ENCODE data around the gene PLEKHG4B. TPM values are rescaled to one million over a fixed set of nuclear protein-coding genes. Genes with fewer than 3 reads are reported as not detected.

The PLEKHG4B gene
- total RNA-seq, 2 donors from 2014 or later: under 0.01 to 0.28 TPM

DNA sequence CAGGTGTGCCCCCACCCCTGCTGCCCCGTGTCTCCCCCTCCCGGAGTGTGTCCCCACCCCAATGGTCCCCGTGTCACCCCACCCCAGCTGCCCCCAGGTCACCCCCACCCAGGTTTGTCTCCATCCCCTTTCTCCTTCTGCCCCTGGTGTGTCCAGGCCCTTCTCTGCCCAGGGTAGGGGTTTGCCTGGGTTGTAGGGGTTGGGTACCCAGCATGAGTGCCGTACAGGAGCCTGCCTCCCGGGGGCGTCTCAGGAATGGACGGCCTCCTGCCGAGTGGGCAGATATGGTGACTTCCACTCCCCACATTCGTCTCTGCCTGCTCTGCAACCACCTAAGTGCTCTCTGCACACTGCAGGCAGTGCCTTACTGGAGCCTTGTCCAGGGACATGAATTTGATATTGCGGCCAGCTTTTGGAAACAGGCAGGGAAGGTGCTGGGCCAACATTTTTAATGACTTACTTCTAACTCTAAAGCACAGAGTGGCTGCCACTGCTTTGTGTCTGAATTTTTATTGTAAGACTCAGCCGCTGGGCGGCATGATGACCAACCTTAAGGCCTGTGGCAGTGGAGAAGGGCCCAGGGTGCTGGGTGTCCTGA, 106.0 kb downstream of the PLEKHG4B start:
- Histone ChIP-seq H3K4me1 (ENCODE audit: control insufficient read depth in 1 of 2, low read depth in 2 of 2) (no peaks in the 10 kb centered on the region), H3K27me3 (replicated peaks; ENCODE audit: insufficient read depth) (no peaks in the 10 kb centered on the region), H3K4me3 (no peak overlapping the region), H3K27ac (no peak overlapping the region), H3K36me3 (no peaks in the 10 kb centered on the region), H3K9me3 (no peaks in the 10 kb centered on the region)
- TF ChIP-seq, protein P1, sequence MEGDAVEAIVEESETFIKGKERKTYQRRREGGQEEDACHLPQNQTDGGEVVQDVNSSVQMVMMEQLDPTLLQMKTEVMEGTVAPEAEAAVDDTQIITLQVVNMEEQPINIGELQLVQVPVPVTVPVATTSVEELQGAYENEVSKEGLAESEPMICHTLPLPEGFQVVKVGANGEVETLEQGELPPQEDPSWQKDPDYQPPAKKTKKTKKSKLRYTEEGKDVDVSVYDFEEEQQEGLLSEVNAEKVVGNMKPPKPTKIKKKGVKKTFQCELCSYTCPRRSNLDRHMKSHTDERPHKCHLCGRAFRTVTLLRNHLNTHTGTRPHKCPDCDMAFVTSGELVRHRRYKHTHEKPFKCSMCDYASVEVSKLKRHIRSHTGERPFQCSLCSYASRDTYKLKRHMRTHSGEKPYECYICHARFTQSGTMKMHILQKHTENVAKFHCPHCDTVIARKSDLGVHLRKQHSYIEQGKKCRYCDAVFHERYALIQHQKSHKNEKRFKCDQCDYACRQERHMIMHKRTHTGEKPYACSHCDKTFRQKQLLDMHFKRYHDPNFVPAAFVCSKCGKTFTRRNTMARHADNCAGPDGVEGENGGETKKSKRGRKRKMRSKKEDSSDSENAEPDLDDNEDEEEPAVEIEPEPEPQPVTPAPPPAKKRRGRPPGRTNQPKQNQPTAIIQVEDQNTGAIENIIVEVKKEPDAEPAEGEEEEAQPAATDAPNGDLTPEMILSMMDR (IDR thresholded peaks at IDR 0.05): no peak
- DNase-seq (ENCODE audit: low spot score) (no peak), ATAC-seq (ENCODE audit: insufficient number of reproducible peaks, low FRiP score, low read depth) (no peak)

DNA sequence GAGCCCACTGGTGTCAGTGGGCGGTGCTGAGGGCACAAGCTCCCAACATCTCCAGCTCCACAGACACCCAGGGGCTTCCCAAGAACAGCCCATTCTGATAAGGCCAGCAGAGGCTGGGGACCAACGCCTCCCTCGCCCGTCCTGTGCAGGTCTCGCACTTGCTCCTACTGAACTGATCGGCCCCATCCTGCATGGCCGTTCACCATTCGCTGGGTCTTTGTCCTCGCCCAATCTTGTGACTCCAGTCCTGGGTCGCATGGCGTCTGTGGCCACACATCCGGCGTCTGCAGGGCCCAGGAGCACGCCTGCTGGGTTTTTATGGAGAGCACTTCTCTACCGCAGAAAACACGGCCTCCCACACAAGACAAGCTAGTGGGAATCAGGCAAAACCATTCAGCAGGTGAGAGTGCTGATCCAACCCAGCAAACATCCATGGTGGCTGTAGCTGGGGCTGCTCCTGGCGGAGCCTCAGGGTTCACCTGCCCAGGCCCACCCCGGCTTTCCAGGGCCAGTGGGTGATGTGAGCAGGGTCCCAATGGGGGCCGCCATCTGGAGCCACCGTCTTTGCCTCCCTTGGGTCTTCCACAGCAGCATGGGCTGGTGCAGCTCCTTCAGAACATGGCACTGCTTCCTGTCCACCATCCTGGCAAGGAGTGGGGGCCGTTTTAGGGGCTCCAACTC, 106.7 kb downstream of the PLEKHG4B start:
- no peaks in the 10 kb centered on the region for H3K4me1 ChIP-seq (ENCODE audit: control insufficient read depth in 1 of 2, low read depth in 2 of 2)
- ATAC-seq (ENCODE audit: insufficient number of reproducible peaks, low FRiP score, low read depth) (no peak), DNase-seq (ENCODE audit: low spot score) (no peak)
- H3K27me3 ChIP-seq (replicated peaks; ENCODE audit: insufficient read depth): no peaks in the 10 kb centered on the region
- TF ChIP-seq, protein P1 (IDR thresholded peaks at IDR 0.05): no peak
- no peak overlapping the region for H3K4me3 ChIP-seq
- H3K9me3 ChIP-seq: no peaks in the 10 kb centered on the region
- no peak overlapping the region for H3K27ac ChIP-seq
- peaks cover 6% of the 10 kb centered on the region for H3K36me3 ChIP-seq

DNA sequence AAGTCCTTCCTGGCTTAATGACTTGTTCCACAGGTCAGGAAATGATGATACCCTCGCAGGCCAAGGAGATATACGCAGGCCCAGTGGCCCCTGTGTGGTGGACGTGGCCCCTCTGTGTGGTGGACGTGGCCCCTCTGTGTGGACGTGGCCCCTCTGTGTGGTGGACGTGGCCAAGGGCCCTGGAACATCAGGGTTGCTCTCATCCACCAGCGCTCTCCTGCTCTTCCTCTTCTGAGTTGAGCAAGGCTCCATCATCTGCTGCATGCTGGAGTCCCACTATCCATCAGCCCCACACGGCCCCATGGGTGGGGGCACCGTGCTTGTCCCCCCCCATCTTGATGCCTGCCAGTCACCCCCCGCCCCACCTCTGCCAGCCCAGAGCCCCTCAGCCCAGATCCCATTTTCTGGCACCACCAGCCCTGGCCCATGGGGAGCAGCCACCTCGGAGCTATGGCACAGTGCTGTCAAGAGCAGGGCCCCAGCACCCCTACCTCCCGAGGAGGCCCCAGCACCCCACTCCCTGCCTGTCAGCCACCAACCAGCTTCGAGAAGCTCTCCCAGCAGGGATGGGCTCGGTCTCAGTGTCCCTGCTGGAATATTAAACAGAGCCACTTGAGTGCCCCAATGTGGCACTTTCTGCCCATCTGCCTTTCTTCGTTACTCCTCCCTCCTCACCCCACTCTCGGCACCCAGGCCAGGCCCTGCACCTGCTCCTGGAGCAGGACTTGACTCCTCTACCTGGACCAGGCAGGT, 107.4 kb downstream of the PLEKHG4B start:
- H3K9me3 ChIP-seq: no peaks in the 10 kb centered on the region
- no peak overlapping the region for H3K27ac ChIP-seq
- DNase-seq (ENCODE audit: low spot score): no peak
- TF ChIP-seq, protein P1 (IDR thresholded peaks at IDR 0.05): no peak
- no peak for ATAC-seq (ENCODE audit: insufficient number of reproducible peaks, low FRiP score, low read depth)
- no peak overlapping the region for H3K4me3 ChIP-seq
- H3K4me1 ChIP-seq (ENCODE audit: control insufficient read depth in 1 of 2, low read depth in 2 of 2): no peaks in the 10 kb centered on the region
- H3K36me3 ChIP-seq: peaks cover 11% of the 10 kb centered on the region
- H3K27me3 ChIP-seq (replicated peaks; ENCODE audit: insufficient read depth): no peaks in the 10 kb centered on the region

DNA sequence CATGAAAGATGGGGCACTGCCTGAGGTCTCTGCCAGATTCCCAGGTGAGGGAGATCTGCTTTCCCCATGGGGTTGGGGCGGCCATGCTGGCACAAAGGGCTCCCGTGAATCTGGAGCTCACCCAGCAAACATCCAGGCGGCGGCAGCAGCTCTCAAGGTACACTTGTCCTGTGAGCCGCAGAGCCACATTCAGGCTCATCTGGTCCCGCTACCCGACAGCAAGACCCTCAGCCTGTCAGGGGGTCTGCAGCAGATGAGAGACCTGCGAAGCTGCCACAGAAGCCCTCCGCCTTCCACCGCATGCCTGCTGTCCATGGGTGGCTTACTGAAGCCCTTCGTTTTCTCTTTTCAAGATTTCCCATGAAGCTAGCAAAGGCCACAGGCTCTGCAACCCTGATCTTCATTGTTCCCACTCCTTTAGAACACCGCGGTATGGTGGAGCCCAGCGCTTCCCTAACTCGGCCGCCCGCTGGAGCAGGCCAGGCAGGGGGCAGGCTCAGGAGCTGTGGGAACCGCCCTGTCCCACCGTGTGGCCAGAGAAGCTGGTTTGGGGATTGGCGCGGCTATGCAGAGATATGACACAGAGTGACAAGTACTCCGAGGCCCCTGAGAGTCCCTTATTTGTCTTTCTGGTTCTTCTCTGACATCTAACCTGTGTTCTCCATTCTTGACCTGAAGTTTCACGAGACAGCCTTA, 108.1 kb downstream of the PLEKHG4B start:
- Histone ChIP-seq H3K4me1 (ENCODE audit: control insufficient read depth in 1 of 2, low read depth in 2 of 2) (no peaks in the 10 kb centered on the region), H3K27ac (no peak overlapping the region), H3K36me3 (peaks cover 11% of the 10 kb centered on the region), H3K9me3 (no peaks in the 10 kb centered on the region), H3K27me3 (replicated peaks; ENCODE audit: insufficient read depth) (no peaks in the 10 kb centered on the region), H3K4me3 (no peak overlapping the region)
- DNase-seq (ENCODE audit: low spot score) (no peak), ATAC-seq (ENCODE audit: insufficient number of reproducible peaks, low FRiP score, low read depth) (no peak)
- TF ChIP-seq, protein P1 (IDR thresholded peaks at IDR 0.05): no peak

DNA sequence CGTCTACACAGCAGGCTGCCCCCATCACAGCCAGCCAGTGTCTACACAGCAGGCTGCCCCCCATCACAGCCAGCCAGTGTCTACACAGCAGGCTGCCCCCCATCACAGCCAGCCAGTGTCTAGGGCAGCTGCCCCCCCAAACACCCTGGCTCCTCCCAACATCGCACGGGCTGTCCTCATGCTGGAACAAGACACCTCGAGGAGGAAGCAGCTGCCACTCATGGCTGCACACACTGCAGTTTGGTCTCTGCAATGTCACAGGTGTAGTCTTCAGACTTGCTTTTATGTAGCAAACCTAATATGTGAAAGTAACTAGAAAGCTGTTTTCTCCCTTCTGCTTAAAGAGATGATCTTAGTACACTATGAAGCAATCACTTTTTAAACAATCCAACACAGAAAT, 109.0 kb downstream of the PLEKHG4B start:
- Histone ChIP-seq H3K4me3 (no peak overlapping the region), H3K9me3 (no peaks in the 10 kb centered on the region), H3K36me3 (peaks cover 16% of the 10 kb centered on the region), H3K27ac (no peak overlapping the region), H3K4me1 (ENCODE audit: control insufficient read depth in 1 of 2, low read depth in 2 of 2) (no peaks in the 10 kb centered on the region), H3K27me3 (replicated peaks; ENCODE audit: insufficient read depth) (no peaks in the 10 kb centered on the region)
- TF ChIP-seq, protein P1 (IDR thresholded peaks at IDR 0.05): no peak
- ATAC-seq (ENCODE audit: insufficient number of reproducible peaks, low FRiP score, low read depth) (no peak), DNase-seq (ENCODE audit: low spot score) (no peak)

All from thoracic aorta (tissue), 2 donors.